Keratinocyte (primary cell): ENCODE measurements around the gene BEST1. TPM values are rescaled to one million over a fixed set of nuclear protein-coding genes. Genes with fewer than 3 reads are reported as not detected.

Experiments
- DNase-seq: peaks from one replicate; pipeline ENCODE4 v3.0.0-alpha.2; 2011; ENCODE audit warnings: low read depth, missing footprints, low spot score
- FAIRE-seq: peaks from 2 replicates; lab custom pipeline; 2011; peaks lifted over from hg19 to GRCh38; lab: Jason Lieb, UNC
- H2AFZ ChIP-seq: 2 replicates; pipeline ENCODE4 v1.6.0; 2012; ENCODE audit warnings: low read length, control low read depth, inconsistent platforms; ENCODE audit not compliant: control insufficient read depth
- H3K27ac ChIP-seq: 2 replicates; pipeline ENCODE4 v1.5.1; 2011; ENCODE audit warnings: low read length; ENCODE audit not compliant: control insufficient read depth, insufficient read depth
- H3K27me3 ChIP-seq: 3 replicates; pipeline ENCODE4 v1.6.0; 2011; ENCODE audit warnings: low read length; ENCODE audit not compliant: control insufficient read depth, insufficient read depth; ENCODE audit errors: extremely low read depth
- H3K36me3 ChIP-seq, 2 experiments: 2 replicates in 1 of 2; 3 replicates in 1 of 2; pipeline ENCODE4 v1.5.1; 2011; ENCODE audit warnings: low read length in 2 of 2, mild to moderate bottlenecking in 1 of 2; ENCODE audit not compliant: control insufficient read depth in 2 of 2, insufficient read depth in 2 of 2; ENCODE audit errors: extremely low read depth in 1 of 2
- H3K4me1 ChIP-seq: 3 replicates; pipeline ENCODE4 v1.5.1; 2011; ENCODE audit warnings: low read length; ENCODE audit not compliant: control insufficient read depth, insufficient read depth; ENCODE audit errors: extremely low read depth
- H3K4me2 ChIP-seq: 3 replicates; pipeline ENCODE4 v1.6.0; 2011; ENCODE audit warnings: low read depth, low read length; ENCODE audit not compliant: control insufficient read depth, insufficient read depth; ENCODE audit errors: extremely low read depth
- H3K4me3 ChIP-seq, 3 experiments: fragments of 200-600 bp in 1 of 3; sonication (generic) in 1 of 3; 2 replicates in 2 of 3; 3 replicates in 1 of 3; pipeline ENCODE4 v1.5.1; 2011 to 2016; ENCODE audit warnings: low read length in 3 of 3, mild to moderate bottlenecking in 3 of 3, control low read depth in 2 of 3, inconsistent platforms in 1 of 3, low read depth in 1 of 3, mixed read lengths in 1 of 3, mixed run types in 1 of 3, moderate library complexity in 1 of 3; ENCODE audit not compliant: control insufficient read depth in 2 of 3, insufficient read depth in 2 of 3; ENCODE audit errors: extremely low read depth in 1 of 3
- H3K79me2 ChIP-seq: 2 replicates; pipeline ENCODE4 v1.6.0; 2012; ENCODE audit warnings: low read length; ENCODE audit not compliant: control insufficient read depth, insufficient read depth
- H3K9ac ChIP-seq: 3 replicates; pipeline ENCODE4 v1.6.0; 2011; ENCODE audit warnings: low read length; ENCODE audit not compliant: control insufficient read depth, insufficient read depth; ENCODE audit errors: extremely low read depth
- H3K9me1 ChIP-seq: 3 replicates; pipeline ENCODE4 v1.6.0; 2011; ENCODE audit warnings: low read length; ENCODE audit not compliant: control insufficient read depth, insufficient read depth; ENCODE audit errors: extremely low read depth
- H3K9me3 ChIP-seq: 2 replicates; pipeline ENCODE4 v1.5.1; 2012; ENCODE audit warnings: low read depth, low read length; ENCODE audit not compliant: control insufficient read depth
- H4K20me1 ChIP-seq: 3 replicates; pipeline ENCODE4 v1.6.0; 2011; ENCODE audit warnings: low read length; ENCODE audit not compliant: control insufficient read depth, insufficient read depth; ENCODE audit errors: extremely low read depth
- CTCF ChIP-seq, 3 experiments: IDR thresholded peaks in 1 of 3; conservative IDR thresholded peaks in 1 of 3; optimal IDR thresholded peaks in 1 of 3; 2 replicates in 2 of 3; 3 replicates in 1 of 3; pipeline versions ENCODE3 to v1.5.1; 2011; ENCODE audit warnings: low read length in 3 of 3, mild to moderate bottlenecking in 3 of 3, moderate library complexity in 2 of 3, control low read depth in 1 of 3, inconsistent platforms in 1 of 3; ENCODE audit not compliant: insufficient read depth in 2 of 3; ENCODE audit errors: extremely low read depth in 1 of 3
- EZH2 ChIP-seq: IDR thresholded peaks from one replicate; pipeline ENCODE4 v1.6.1; 2012; ENCODE audit warnings: inconsistent platforms, mild to moderate bottlenecking, low read length, moderate library complexity
- dilution Hi-C: fragments of 300-500 bp; cut with MboI; formaldehyde crosslinking; loops from one replicate; pipeline ENCODE4 v1.7.0; 2020; ENCODE audit warnings: low sequenced_read_pairs; ENCODE audit not compliant: extremely low pct_ligation_motif_present
- polyA plus RNA-seq, 5 experiments: library from polyadenylated mRNA; depleted of rRNA in 3 of 5; stranded (reverse) in 3 of 5; stranded (forward) in 1 of 5; unstranded in 1 of 5; fragments of >200 nt; gene quantifications; 1 replicate in 1 of 5; 2 replicates in 3 of 5; 3 replicates in 1 of 5; pipeline versions ENCODE4 v1.2.1 to v1.2.3, GENCODE V29; 2011 to 2012; ENCODE audit warnings: missing spikeins in 2 of 5, low read depth in 1 of 5, low replicate concordance in 1 of 5

Gene BEST1
- polyA plus RNA-seq, 1 donor (not counting 4 experiments of a cell fraction or from before 2014, with no cell fraction given): 0.13 TPM

DNA sequence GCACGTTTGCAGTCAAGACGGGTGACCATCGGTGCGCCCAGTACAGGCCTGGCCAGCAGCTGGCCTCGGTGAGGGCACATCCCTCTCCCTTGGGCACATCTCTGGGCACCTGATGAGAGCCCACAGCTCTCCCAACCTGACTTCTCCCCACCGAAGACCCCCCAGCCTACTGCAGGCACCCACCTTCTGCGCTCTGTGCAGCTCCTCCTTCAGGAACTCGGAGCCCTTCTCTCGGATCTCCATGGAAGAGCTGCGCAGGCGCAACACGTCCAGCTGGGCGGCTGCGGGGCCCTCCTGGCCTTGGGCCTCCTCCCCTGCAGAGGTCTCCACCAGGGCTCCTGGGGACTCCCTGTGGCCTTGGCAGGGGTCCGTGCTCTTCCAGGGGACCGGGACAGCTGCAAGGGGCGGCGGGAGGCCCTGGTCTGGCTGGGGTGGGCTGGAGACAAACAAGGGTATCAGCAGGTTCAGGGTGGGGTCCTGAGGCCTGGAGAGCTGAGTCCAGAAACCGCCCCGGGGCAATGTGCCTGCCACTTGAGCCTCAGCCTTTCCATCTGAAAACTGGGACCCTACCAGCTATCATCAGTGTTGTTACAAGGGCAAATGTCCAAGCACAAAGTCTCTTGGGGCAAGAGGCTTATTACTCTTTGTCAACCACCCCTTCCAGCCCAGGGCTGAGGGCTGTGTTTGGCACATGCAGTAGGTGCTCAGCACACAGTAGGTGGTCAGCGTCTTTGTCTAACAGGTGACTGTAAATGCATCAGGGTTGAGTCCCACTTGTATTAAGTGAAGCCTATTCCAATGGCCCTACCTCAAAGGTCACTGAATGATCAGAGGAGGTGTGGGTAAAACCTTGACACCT, 42.1 kb upstream of the BEST1 start:
- no peak for TF ChIP-seq CTCF (optimal IDR thresholded peaks at IDR 0.05 in 1 of 3, IDR thresholded peaks at IDR 0.05 in 1 of 3, conservative IDR thresholded peaks at IDR 0.05 in 1 of 3; ENCODE audit: extremely low read depth in 1 of 3, insufficient read depth in 2 of 3, low read length in 3 of 3)
- TF ChIP-seq EZH2: no peak
- dilution Hi-C loops: loop anchor here (25.0 kb wide), 1 partner anchor 179 kb away; no protein-coding TSS in a partner anchor
- no peak for FAIRE-seq

GRCh38 chr11:61908730-61909316, 41.3 kb upstream of the BEST1 start:
- Histone ChIP-seq H2AFZ (no peak overlapping the region), H3K9me1 (no peaks in the 10 kb centered on the region), H3K4me2 (no peak overlapping the region), H3K9me3 (no peaks in the 10 kb centered on the region), H3K4me3 (no peak overlapping the region), H3K36me3 (no peaks in the 10 kb centered on the region), H3K79me2 (no peaks in the 10 kb centered on the region), H3K9ac (no peak overlapping the region), H3K27ac (no peak overlapping the region), H4K20me1 (peaks cover 3% of the 10 kb centered on the region), H3K4me1 (no peaks in the 10 kb centered on the region), H3K27me3 (peaks cover 4% of the 10 kb centered on the region)
- dilution Hi-C loops: loop anchor here (25.0 kb wide), 1 partner anchor 178 kb away; no protein-coding TSS in a partner anchor
- no peak for FAIRE-seq
- DNase-seq: no peak
- no peak for TF ChIP-seq EZH2
- no peak for TF ChIP-seq CTCF (optimal IDR thresholded peaks at IDR 0.05 in 1 of 3, IDR thresholded peaks at IDR 0.05 in 1 of 3, conservative IDR thresholded peaks at IDR 0.05 in 1 of 3; ENCODE audit: extremely low read depth in 1 of 3, insufficient read depth in 2 of 3, low read length in 3 of 3)

More for the DNA sequence above, 42.1 kb upstream of the BEST1 start:
- no peaks in the 10 kb centered on the region for H3K4me1 ChIP-seq
- H3K9ac ChIP-seq: no peak overlapping the region
- no peak for DNase-seq
- H3K9me1 ChIP-seq: no peaks in the 10 kb centered on the region
- no peak overlapping the region for H2AFZ ChIP-seq
- no peak overlapping the region for H3K4me2 ChIP-seq
- no peaks in the 10 kb centered on the region for H3K9me3 ChIP-seq
- peaks cover 6% of the 10 kb centered on the region for H3K27me3 ChIP-seq
- H3K27ac ChIP-seq: no peak overlapping the region
- H4K20me1 ChIP-seq: peaks cover 3% of the 10 kb centered on the region
- H3K4me3 ChIP-seq: no peak overlapping the region
- H3K79me2 ChIP-seq: no peaks in the 10 kb centered on the region
- H3K36me3 ChIP-seq: no peaks in the 10 kb centered on the region
